Stromal cell of bone marrow (primary cell): ENCODE measurements around the gene SYT7.

Source experiments
- DNase-seq: peaks from one replicate; pipeline ENCODE4 v3.0.0-alpha.2; 2012; ENCODE audit warnings: low read depth

The SYT7 gene

DNA sequence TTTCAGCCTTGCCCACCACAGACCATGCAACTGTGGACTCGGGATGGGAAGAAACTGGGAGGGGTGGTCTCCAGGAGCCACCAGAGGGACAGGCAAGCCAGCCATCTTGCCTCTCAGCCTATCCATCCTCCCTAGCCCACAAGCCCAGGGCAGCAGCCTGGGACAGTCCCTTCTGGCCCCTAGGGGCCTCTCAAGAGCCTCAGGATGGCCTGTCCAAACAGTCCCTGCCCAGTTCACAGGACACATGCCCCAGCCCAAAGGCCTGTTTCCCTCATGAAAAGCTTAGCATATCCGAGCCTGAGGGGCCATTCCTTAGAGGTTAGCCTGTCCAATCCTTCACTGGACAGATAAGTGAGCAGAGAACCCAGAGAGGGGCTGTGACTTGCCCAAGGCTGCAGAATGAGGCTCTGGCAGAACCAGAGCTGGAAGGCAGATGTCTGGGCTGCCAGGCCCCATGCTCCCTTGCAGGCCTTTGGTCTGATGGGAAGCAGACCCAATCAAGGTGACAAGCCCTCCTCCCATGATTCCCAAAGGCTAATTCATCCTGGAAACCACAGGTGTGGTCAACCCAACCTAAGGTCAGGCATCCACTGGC lies 44.1 kb downstream of the SYT7 start:
- no peak for DNase-seq

- DNase-seq: no peak
Observed at GRCh38 chr11:61535998-61536675, 44.7 kb downstream of the SYT7 start.

GRCh38 chr11:61534933-61535839 lies 45.7 kb downstream of the SYT7 start:
- no peak for DNase-seq

GRCh38 chr11:61534025-61534932 lies 46.6 kb downstream of the SYT7 start:
- DNase-seq: no peak

- DNase-seq: no peak
Observed at GRCh38 chr11:61533401-61533800, 47.5 kb downstream of the SYT7 start.

GRCh38 chr11:61533039-61533375 lies 47.9 kb downstream of the SYT7 start:
- no peak for DNase-seq

DNA sequence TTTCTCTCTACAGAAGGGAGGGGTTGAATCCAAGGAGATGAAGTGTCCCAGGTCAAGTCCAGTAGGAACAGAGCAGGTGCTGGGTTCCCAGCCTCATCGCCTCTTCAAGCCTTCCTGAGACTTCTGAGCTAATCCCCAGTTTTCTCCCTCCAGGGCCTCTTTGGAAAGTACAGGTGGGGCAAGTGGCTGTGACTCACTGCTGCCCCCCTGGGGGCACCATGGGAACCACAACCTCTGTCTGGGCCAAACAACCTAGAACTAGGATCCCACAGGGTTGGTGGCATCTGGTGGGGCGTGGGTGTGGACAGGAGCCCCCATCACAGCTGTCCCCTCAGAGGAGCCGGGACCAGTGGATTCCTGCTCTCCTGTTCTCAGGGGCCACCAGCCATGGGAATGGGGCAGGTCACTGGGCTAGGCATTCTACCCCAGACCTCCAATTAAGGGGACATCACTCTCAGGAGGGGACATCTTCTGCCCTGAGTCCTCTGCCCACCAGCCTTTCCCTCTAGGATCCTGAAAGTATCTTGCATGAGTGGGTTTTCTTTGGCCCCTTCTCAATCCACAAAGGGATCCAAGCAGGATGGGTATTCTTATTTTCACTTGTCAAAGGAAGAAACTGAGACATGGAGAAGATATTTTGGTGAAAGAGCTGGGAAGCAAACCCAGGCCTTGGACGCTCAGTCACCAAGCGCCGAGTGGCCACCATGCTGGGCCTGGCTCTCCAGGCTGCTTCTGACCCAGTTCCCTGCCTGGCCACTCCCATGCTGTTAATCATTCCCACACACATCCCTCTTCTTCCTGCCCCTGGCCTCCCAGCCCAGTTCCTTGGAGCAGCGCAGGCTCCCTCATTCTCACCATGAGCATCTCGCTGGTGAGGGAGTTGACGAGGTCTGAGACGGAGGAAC lies 48.5 kb downstream of the SYT7 start:
- DNase-seq: no peak

DNA sequence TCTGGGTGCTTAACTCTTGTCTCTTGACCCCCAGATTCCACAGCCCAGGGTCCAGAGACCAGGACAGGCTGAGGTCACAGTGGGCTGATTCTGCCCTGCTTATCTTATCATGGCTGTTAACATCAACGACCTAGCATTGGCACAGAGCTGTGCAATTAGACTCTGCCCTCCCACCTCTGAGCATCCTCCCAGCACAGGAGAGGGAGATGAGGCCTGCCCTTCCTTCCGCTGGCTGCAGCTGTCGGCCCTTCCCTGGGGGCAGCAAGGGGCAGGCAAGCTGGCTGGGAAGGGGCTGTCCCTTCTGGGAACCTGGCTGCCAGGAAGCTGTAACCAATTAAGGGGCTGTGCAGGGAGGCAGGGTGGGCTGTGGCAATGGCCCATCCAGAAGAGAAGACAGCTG lies 49.8 kb downstream of the SYT7 start:
- no peak for DNase-seq

GRCh38 chr11:61529537-61530225 lies 51.2 kb downstream of the SYT7 start:
- DNase-seq: no peak

DNA sequence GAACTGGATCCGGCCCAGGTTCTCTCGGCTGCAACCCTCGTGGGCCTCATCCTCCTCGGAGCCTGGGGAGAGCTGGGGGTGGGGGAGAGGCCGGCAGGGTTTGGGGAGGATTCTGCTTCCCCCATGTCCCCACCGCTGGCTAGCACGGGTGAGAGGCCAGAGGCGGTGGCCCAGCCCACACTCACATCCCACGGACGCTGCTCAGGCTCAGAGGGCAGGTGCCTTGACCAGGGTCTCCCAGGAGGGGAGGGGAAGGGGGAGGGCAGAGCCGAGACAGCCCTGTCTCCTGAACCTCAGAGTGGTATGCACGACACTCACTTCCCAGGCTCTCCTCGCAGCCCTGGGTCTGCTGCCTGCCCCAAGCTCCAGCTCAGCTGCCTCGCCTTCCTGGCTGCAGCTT lies 52.8 kb downstream of the SYT7 start:
- DNase-seq: no peak

DNA sequence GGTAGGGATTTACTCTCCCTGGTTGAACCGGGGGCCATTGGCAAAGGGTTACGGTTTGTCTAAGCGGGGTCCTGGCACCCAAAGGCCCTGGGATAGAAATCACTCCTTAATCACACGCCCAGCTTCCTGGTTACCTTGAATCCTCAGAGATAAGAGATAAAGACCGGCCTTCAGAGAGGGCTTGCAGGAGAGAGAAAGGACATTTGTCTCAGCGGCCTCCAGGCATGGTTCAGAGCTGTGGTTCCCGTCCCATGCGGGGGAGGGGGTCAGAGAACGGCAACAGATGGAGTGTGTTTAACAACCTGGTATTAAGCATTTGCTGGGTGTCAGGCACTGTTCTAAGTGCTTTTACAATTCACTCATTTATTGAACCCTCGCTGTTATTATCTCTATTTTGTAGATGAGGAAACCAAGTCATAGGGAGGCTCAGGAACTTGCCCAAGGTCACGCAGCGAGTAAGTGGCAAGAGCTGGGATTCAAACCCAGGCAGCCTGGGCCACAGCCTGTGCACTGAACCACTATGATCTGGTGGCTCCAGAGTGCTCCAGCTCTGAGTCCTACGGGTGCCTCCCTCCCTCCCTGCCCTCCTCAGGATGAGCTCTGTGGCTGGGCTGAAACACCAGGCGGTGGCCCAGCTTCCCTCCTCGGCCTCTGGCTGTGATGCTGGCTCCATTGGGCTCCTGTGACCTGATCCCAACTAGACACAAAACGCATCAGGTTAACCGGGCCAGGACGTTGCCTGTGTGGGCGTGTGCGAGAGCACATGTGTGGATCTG lies 53.7 kb downstream of the SYT7 start:
- no peak for DNase-seq

DNA sequence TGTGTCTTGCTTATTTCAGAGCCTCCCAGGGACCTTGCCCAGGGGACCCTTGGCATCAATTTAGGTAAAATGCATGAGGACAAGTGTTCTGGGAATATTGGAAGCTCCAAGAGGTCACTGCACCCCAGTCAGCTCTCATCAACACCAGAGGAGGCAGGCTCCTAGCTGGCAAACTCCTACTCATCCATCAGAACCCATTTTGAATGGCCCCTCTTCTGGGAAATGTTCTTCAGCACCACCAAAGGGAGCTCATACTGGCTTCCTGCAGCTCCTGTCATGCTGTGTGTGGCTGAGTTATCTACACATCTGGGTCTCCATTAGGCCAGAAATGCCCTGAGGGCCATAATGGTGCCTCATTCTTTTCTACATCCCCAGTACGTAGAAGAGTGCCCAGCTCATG lies 54.6 kb downstream of the SYT7 start:
- DNase-seq: no peak

DNA sequence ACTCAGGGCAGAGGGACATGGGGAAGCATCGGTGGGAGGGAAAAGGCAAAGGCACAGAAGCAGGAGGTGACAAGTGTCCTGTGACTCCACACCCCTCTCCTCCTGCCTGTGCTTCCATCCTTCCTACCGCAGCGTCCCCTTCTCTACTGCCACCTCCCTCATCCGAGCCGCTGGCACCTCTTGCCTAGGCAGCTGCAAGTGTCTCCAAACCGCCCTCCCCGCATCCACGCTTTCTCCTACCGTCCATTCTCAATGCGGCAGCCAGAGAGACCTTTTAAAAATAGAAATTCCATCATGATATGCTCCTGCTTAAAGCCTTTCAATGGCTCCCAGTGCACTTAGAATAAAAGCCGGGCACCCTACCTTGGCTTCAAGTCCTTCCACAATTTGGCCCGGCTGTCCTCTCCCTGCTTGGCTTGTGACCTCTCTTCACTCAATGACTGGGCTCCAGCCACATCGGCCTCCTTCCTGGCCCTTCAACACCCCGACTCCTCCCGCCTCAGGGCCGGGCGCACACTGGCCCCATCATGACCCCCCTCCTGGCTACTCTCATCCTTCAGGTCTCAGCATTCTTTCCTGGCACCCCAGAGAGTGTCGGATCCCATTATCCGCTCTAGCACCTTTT lies 55.8 kb downstream of the SYT7 start:
- DNase-seq: no peak

DNA sequence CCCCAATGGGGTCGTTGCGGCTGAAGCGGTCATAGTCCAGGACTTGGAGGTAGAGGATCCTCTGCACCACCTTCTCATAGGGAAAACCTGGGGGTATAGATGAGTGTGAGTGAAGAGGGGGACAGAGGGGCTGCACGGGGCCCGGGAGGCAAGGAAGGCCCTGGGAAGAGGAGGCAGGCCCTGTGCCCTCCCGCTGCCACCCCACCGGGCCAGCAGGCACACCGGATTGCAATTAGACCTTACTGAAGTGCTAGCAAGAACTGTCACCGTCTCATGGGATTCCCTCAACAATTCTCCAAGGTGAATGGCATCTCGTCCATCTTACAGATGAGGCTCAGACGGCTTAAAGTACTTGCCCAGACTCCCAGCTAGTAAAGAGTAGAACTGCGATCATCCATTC lies 56.4 kb downstream of the SYT7 start:
- no peak for DNase-seq

DNA sequence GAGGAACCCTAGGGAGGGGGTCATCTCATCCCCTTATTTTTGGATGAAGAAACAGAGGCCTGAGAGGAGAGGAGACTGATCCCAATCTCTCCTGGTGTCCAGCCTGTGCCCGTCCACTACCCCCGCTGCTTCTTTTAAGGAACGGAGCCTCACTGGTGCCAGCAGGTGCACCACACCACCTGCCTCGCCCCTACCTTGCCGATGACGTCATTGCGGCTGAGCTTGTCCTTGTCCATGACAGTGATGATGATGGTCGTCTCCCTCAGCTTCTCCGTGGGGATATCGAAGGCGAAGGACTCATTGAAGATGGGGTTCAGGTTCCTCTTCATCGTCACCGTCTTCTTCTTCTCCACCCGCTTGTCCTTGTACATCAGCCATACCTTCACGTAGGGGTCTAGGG lies 58.0 kb downstream of the SYT7 start:
- DNase-seq: no peak

DNA sequence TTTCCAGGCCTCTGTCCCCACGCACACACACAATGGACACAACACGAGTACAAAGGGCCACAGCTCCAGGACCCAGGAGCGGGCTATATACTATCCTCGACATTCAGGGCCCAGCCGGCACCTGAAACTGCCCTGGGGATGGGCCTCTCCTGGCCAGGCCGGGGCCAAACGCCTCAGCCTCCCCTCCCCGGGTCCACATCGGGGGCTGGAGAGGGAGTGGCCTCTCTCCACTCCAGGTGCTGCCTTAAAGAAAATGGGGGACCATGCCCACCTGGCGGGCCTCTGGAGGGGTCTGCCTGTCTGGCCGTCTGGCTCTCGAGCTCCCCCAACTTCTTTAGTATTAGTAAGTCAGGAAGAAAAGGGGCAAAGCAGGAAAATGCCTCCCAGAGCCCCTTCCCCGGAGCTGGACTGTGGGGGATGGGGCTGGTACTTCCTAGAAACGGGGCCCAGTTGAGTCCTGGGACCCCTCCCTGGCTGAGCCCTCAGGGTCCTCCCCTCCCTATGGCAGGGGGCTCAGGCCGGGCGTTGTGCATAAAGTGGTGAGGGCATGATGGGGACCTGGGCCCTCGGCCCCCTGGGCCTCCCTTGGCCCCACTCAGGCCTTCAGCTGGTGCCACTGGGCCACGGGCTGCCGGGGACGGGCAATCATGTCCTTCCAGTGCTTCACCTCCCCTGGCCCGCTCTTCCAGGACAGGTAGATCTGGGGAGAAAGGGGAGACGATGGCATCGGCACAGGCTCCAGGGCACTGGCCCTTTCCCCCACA lies 62.7 kb downstream of the SYT7 start:
- no peak for DNase-seq

DNA sequence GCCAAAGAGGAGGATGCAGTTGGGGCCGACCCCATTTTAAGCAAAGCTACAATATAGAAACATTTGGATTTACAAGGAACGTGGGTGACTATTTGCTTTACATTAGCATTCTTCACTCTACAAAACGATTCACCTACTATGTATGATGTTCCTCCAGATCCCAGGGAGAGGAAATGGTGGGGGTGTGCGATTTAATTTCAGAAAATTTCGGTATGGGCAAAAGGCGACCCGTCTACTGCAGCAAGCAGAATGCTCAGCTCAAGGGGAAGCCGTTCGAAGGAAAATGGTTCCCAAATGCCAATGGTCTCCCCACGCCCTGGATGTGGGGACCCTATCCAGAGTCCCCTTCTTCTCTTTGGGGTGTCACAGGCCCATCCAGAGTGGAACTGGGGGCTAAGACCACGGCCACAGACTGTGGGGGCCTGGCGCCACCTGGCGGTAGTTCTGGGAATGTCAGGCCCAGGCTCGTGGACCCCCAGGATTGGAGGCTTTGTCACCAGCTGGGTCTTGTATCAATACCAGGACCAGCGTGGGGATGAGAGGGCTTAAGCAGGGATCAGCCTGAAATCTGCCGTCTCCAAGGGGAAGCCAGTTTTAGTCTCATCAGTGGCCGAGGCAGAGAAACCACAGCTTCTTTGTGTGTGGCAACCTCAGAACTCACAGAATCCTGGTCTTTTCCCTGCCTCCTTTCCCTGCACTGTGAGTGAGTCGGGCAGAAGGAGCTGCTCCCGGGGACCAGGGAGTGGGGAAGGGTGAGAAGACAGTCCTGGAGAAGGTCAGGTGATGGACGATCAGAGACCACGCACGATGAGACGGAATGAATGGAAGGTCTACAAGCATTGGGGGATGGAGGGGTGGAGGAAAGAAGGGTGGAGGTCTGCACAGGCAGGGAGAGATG lies 64.0 kb downstream of the SYT7 start:
- no peak for DNase-seq
